ENCODE measurements around the gene ATAT1. TPM values are rescaled to one million over a fixed set of nuclear protein-coding genes. Genes with fewer than 3 reads are reported as not detected.

The ATAT1 gene
- total and polyA plus RNA-seq, 2 of the 13 experiments (the other 11 are each of a cell fraction or from before 2014, with no cell fraction given) = 9.2 to 23.6 TPM

DNA sequence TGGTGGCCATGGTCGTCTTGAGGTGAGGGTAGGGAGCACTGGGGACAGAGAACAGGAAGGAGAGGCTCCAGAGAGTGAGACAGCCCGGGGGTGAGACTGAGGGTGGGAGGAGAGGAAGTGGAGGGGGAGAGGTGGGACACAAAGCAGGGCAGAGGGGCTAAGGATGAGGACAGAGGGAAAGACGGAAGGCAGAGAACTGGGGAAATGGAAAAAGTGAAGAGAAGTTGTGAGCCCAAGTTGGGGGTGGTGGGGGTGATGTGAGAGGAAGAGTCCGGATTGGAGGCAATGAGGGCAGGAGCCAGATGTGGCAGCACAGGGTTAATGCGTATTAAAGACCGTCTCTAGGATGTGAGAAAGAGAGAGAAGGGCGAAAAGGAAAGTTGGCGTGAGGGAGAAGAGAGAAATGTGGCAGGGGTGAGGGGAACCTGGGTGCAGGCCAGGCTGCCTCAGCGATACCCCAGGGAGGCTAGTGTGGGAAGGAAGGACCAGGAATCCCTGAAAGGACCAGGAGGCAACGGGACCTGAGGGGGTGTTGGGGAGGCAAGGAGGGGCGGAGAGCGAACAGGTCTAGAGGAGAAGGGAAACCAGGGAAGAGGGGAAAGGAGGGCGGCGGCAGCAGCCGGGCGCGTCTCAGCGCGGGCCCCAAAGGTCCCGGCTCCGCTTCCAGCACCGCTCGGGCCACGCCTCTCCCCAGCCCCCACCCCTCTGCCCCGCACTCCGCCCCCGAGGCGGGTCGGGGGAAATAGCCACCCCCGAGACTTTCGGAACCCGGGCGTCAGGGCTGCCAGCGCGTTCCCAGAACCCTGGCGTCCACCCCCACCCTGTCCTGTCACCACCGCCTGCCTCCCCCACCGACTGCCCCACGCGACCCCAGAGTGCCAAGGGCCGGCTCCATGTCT lies 59.6 kb downstream of the ATAT1 start, which contains the start of gene PPP1R18 (continued):
- no peak for TF ChIP-seq ONECUT2 (CRISPR knock-in tag; IDR thresholded peaks at IDR 0.05)
- TF ChIP-seq ZNF543 (CRISPR knock-in tag; IDR thresholded peaks at IDR 0.05) = no peak
- TF ChIP-seq ATRX (CRISPR knock-in tag; IDR thresholded peaks at IDR 0.05; ENCODE audit: borderline replicate concordance) = no peak
- TF ChIP-seq KLF12 (CRISPR knock-in tag; IDR thresholded peaks at IDR 0.05; ENCODE audit: borderline replicate concordance) = 0 out of 2 replicates have a peak, but pooled peaks have one; percentile 58
- no peak for TF ChIP-seq PAX8 (CRISPR knock-in tag; IDR thresholded peaks at IDR 0.05; ENCODE audit: borderline replicate concordance)
- 0 out of 2 replicates have a peak, but pooled peaks have one; percentile 26 for TF ChIP-seq NR2C2 (CRISPR knock-in tag; IDR thresholded peaks at IDR 0.05; ENCODE audit: borderline replicate concordance)
- TF ChIP-seq ZNF75D (CRISPR knock-in tag; IDR thresholded peaks at IDR 0.05; ENCODE audit: borderline replicate concordance) = 0 out of 2 replicates have a peak, but pooled peaks have one; percentile 19
- TF ChIP-seq ISX (CRISPR knock-in tag; conservative IDR thresholded peaks at IDR 0.05) = no peak

- in situ Hi-C loops (cut with HindIII; ENCODE audit: extremely low pct_ligation_motif_present, low pct_unique_long_range_greater_than_20kb) = loop anchor here (25.0 kb wide), 1 partner anchor 400 kb away; no protein-coding TSS in a partner anchor
- peak; percentile 49 for DNase-seq (ENCODE audit: low spot score)
- no peak for TF ChIP-seq ZFP62 (CRISPR knock-in tag; IDR thresholded peaks at IDR 0.05)
- no peak for TF ChIP-seq ZNF773 (CRISPR knock-in tag; IDR thresholded peaks at IDR 0.05; ENCODE audit: borderline replicate concordance)
- peak; percentile 78 for TF ChIP-seq AGO1 (IDR thresholded peaks at IDR 0.05; ENCODE audit: low read depth, low read length, poor library complexity, severe bottlenecking)
- TF ChIP-seq ZBTB21 (CRISPR knock-in tag; IDR thresholded peaks at IDR 0.05) = no peak; the same call in 1 of the 2 replicates
- TF ChIP-seq, protein P1, sequence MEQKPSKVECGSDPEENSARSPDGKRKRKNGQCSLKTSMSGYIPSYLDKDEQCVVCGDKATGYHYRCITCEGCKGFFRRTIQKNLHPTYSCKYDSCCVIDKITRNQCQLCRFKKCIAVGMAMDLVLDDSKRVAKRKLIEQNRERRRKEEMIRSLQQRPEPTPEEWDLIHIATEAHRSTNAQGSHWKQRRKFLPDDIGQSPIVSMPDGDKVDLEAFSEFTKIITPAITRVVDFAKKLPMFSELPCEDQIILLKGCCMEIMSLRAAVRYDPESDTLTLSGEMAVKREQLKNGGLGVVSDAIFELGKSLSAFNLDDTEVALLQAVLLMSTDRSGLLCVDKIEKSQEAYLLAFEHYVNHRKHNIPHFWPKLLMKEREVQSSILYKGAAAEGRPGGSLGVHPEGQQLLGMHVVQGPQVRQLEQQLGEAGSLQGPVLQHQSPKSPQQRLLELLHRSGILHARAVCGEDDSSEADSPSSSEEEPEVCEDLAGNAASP (CRISPR knock-in tag; IDR thresholded peaks at IDR 0.05; ENCODE audit: borderline replicate concordance) = peak; percentile 54; the same call in 1 of the 2 replicates
- no peak for TF ChIP-seq MIXL1 (CRISPR knock-in tag; IDR thresholded peaks at IDR 0.05)
- no peak for TF ChIP-seq ZNF629 (CRISPR knock-in tag; conservative IDR thresholded peaks at IDR 0.05)
- TF ChIP-seq SRSF9 (IDR thresholded peaks at IDR 0.05; ENCODE audit: borderline replicate concordance, insufficient read depth, low read depth, low read length, poor library complexity, severe bottlenecking) = no peak
- 0 out of 2 replicates have a peak, but pooled peaks have one; percentile 51 for TF ChIP-seq ZMYM2 (CRISPR knock-in tag; IDR thresholded peaks at IDR 0.05)
- no peak for TF ChIP-seq NONO (IDR thresholded peaks at IDR 0.05)
- no peak for TF ChIP-seq NONO (CRISPR knock-in tag; conservative IDR thresholded peaks at IDR 0.05)
- TF ChIP-seq ZNF550 (CRISPR knock-in tag; IDR thresholded peaks at IDR 0.05; ENCODE audit: borderline replicate concordance) = no peak
Measured at GRCh38 chr6:30686908-30687658, 60.4 kb downstream of the ATAT1 start.

More at GRCh38 chr6:30686908-30687658, 60.4 kb downstream of the ATAT1 start:
- Histone ChIP-seq H3K36me3 (replicated peaks in 1 of 2; ENCODE audit: control insufficient read depth in 1 of 2, insufficient read depth in 2 of 2, low read length in 2 of 2) (no peaks in the 10 kb centered on the region), H3K79me2 (ENCODE audit: insufficient read depth, low read length) (no peaks in the 10 kb centered on the region), H3K9me3 (ENCODE audit: low read length) (no peaks in the 10 kb centered on the region), H3K9ac (ENCODE audit: insufficient read depth, low read depth, low read length) (peak overlapping the region; percentile 65), H3K27ac (ENCODE audit: extremely low read length, insufficient read depth, low read length) (peak overlapping the region; percentile 43), H3K4me2 (ENCODE audit: low read depth, low read length) (peak overlapping the region; percentile 84), H3K4me3 (replicated peaks in 1 of 3; ENCODE audit: insufficient read depth in 1 of 3, low read depth in 2 of 3, low read length in 3 of 3) (peak overlapping the region; percentile 77 to 84 (median 81)), H3K27me3 (ENCODE audit: control insufficient read depth in 1 of 2, insufficient read depth in 2 of 2, low read length in 2 of 2) (no peaks in the 10 kb centered on the region), H2AFZ (ENCODE audit: low read length) (no peak overlapping the region), H3K4me1 (ENCODE audit: insufficient read depth, low read length) (peaks cover 79% of the 10 kb centered on the region), H4K20me1 (ENCODE audit: insufficient read depth, low read length) (no peaks in the 10 kb centered on the region)
- WGBS (ENCODE audit: low lambda C conversion rate) = under 1% methylated on average over 48 of the region's 52 CpGs
- CTCF ChIA-PET (ENCODE audit: low intra/inter-chr PET ratio, low total read pairs) = interaction anchor here (1.7 kb wide), 1 partner anchor 8 kb away, joined by 6 read pairs; no protein-coding TSS in a partner anchor
- POLR2A ChIA-PET = interaction anchor here (0.9 to 3.0 kb wide), 12 partner anchors 8 to 196 kb away, joined by 3 to 23 read pairs (median 4); partner anchors contain the start of genes IER3, MDC1, MRPS18B and TUBB
- intact Hi-C loops (cut with micrococcal nuclease; ENCODE audit: unreplicated experiment) = loop anchor here (1.0 kb wide), 1 partner anchor 35 kb away; no protein-coding TSS in a partner anchor
- ATAC-seq (peak; percentile 50), FAIRE-seq (no peak)
- BruUV-seq (replicated peaks) = no TSS peak
